ENCODE results near the gene SET. TPM values are rescaled to one million over a fixed set of nuclear protein-coding genes. Genes with fewer than 3 reads are reported as not detected.
"Not testable (repeated sequence)": the region's sequence is repeated elsewhere in the genome, so short reads cannot be mapped to it uniquely, and the experiment has no call there.

Gene SET
- total RNA-seq, 1 experiment from 2014 or later = 422 TPM

DNA sequence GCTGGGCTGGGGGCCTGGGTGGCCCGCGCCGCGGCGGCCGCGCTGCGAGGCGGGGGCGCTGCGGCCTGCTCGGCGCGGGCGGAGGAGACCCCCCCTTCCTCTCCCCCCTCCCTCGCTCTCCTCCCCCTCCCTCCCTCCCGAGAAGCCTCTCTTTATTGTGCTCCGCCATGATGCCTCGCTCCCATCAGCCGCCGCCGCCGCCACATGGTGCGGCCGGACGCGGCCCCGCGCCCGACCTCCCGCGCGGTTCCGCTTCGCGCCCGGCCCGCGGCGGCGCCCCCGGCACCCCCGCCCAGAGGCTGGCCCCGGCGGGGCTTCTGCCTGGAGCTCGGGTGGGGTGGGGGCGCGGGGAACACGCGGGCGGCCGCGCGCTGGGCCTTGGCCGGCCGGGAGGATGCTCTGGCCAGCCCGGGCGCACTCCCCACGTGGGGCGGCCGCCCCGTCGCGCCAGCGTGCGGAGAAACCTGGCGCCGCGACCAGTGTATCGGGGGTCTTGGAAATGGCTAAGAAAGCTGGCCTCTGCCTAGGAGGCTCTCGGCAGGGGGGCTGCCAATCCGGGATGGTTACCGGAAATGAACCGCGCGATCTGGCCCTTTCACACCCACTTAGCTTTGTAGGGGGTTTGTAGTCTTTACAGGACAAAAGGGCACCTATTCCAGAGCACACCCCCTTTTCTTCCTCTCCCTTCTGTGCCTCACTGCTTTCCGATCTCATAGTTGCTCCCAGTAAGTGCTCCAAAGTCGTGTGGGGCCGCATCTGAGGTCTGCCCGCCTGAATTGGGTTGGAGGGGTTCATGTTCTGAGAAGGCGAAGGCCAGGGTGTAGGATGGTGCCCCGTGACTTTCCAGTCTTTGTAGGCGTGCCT lies 1.0 kb downstream of the SET start:
- DNase-seq (ENCODE audit: low read depth, low spot score) = no peak
- ATAC-seq = peak; percentile 24
- in situ Hi-C loops (cut with HindIII; ENCODE audit: low pct_unique_long_range_greater_than_20kb, low sequenced_read_pairs) (no loop called here), intact Hi-C loops (cut with micrococcal nuclease; ENCODE audit: unreplicated experiment) (no loop called here)
- CTCF ChIA-PET = no interaction called here
- no peaks in the 10 kb centered on the region for H3K27me3 ChIP-seq (ENCODE audit: control insufficient read depth, insufficient read depth, low read length)
- POLR2A ChIA-PET = interaction anchor here (0.7 kb wide), 1 partner anchor 136 kb away, joined by 3 read pairs; no protein-coding TSS in a partner anchor
- H3K4me3 ChIP-seq (ENCODE audit: low read depth in 2 of 2, low read length in 2 of 2) = peak overlapping the region; percentile 96 to 97
- no peaks in the 10 kb centered on the region for H3K9me3 ChIP-seq (ENCODE audit: control insufficient read depth, insufficient read depth, low read depth, low read length)
- no TSS peak for BruUV-seq (replicated peaks)
- peaks cover 23% of the 10 kb centered on the region for H3K4me1 ChIP-seq (ENCODE audit: control insufficient read depth, insufficient read depth, low read length)
- H3K36me3 ChIP-seq (ENCODE audit: control insufficient read depth, insufficient read depth, low read length) = peaks cover 40% of the 10 kb centered on the region
- peak overlapping the region; percentile 87 for H3K27ac ChIP-seq (ENCODE audit: low read length)
- no peak for TF ChIP-seq POLR2AphosphoS5 (IDR thresholded peaks at IDR 0.05; ENCODE audit: low read depth, low read length)
- TF ChIP-seq TCF7L2 (IDR thresholded peaks at IDR 0.05; ENCODE audit: low read depth, low read length) = no peak
- TF ChIP-seq, protein P1, sequence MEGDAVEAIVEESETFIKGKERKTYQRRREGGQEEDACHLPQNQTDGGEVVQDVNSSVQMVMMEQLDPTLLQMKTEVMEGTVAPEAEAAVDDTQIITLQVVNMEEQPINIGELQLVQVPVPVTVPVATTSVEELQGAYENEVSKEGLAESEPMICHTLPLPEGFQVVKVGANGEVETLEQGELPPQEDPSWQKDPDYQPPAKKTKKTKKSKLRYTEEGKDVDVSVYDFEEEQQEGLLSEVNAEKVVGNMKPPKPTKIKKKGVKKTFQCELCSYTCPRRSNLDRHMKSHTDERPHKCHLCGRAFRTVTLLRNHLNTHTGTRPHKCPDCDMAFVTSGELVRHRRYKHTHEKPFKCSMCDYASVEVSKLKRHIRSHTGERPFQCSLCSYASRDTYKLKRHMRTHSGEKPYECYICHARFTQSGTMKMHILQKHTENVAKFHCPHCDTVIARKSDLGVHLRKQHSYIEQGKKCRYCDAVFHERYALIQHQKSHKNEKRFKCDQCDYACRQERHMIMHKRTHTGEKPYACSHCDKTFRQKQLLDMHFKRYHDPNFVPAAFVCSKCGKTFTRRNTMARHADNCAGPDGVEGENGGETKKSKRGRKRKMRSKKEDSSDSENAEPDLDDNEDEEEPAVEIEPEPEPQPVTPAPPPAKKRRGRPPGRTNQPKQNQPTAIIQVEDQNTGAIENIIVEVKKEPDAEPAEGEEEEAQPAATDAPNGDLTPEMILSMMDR (IDR thresholded peaks at IDR 0.05) = no peak
- TF ChIP-seq SIN3A (IDR thresholded peaks at IDR 0.05; ENCODE audit: borderline replicate concordance, insufficient read depth, low read depth, low read length) = 0 out of 2 replicates have a peak, but pooled peaks have one; percentile 75
- TF ChIP-seq, protein P2, sequence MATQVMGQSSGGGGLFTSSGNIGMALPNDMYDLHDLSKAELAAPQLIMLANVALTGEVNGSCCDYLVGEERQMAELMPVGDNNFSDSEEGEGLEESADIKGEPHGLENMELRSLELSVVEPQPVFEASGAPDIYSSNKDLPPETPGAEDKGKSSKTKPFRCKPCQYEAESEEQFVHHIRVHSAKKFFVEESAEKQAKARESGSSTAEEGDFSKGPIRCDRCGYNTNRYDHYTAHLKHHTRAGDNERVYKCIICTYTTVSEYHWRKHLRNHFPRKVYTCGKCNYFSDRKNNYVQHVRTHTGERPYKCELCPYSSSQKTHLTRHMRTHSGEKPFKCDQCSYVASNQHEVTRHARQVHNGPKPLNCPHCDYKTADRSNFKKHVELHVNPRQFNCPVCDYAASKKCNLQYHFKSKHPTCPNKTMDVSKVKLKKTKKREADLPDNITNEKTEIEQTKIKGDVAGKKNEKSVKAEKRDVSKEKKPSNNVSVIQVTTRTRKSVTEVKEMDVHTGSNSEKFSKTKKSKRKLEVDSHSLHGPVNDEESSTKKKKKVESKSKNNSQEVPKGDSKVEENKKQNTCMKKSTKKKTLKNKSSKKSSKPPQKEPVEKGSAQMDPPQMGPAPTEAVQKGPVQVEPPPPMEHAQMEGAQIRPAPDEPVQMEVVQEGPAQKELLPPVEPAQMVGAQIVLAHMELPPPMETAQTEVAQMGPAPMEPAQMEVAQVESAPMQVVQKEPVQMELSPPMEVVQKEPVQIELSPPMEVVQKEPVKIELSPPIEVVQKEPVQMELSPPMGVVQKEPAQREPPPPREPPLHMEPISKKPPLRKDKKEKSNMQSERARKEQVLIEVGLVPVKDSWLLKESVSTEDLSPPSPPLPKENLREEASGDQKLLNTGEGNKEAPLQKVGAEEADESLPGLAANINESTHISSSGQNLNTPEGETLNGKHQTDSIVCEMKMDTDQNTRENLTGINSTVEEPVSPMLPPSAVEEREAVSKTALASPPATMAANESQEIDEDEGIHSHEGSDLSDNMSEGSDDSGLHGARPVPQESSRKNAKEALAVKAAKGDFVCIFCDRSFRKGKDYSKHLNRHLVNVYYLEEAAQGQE (IDR thresholded peaks at IDR 0.05; ENCODE audit: insufficient read depth in 1 of 2, low read depth in 2 of 2, low read length in 1 of 2) = no peak

DNA sequence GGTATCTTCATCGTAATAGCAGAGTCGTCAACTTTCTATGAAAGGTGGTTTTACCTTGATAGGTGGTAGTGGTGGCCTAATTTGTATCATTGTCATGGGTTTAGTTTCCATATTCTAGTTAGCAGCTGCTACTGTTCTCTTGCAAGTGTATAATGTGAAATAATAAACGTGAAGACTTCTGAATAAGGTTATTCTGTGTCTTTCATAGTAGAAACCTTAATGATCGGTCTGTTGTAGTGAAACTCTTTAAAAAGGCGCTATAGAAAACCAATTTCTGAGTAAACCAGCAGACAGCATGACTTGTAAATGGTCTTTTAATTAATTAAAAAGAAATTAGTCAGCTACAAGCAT lies 1.6 kb downstream of the SET start:
- peaks cover 17% of the 10 kb centered on the region for H3K4me1 ChIP-seq (ENCODE audit: control insufficient read depth, insufficient read depth, low read length)
- H3K4me3 ChIP-seq (ENCODE audit: low read depth in 2 of 2, low read length in 2 of 2) = peak overlapping the region; percentile 96 to 97
- intact Hi-C loops (cut with micrococcal nuclease; ENCODE audit: unreplicated experiment) (no loop called here), in situ Hi-C loops (cut with HindIII; ENCODE audit: low pct_unique_long_range_greater_than_20kb, low sequenced_read_pairs) (no loop called here)
- no peaks in the 10 kb centered on the region for H3K27me3 ChIP-seq (ENCODE audit: control insufficient read depth, insufficient read depth, low read length)
- ChIA-PET POLR2A (no interaction called here), CTCF (no interaction called here)
- BruUV-seq (replicated peaks) = TSS peak; percentile 49
- H3K36me3 ChIP-seq (ENCODE audit: control insufficient read depth, insufficient read depth, low read length) = peaks cover 40% of the 10 kb centered on the region
- no peak for TF ChIP-seq POLR2AphosphoS5 (IDR thresholded peaks at IDR 0.05; ENCODE audit: low read depth, low read length)
- TF ChIP-seq SIN3A (IDR thresholded peaks at IDR 0.05; ENCODE audit: borderline replicate concordance, insufficient read depth, low read depth, low read length) = no peak
- TF ChIP-seq, protein P2 (IDR thresholded peaks at IDR 0.05; ENCODE audit: insufficient read depth in 1 of 2, low read depth in 2 of 2, low read length in 1 of 2) = no peak
- TF ChIP-seq TCF7L2 (IDR thresholded peaks at IDR 0.05; ENCODE audit: low read depth, low read length) = no peak
- TF ChIP-seq, protein P1 (IDR thresholded peaks at IDR 0.05) = no peak
- DNase-seq (ENCODE audit: low read depth, low spot score) (no peak), ATAC-seq (no peak)
- peak overlapping the region; percentile 87 for H3K27ac ChIP-seq (ENCODE audit: low read length)
- no peaks in the 10 kb centered on the region for H3K9me3 ChIP-seq (ENCODE audit: control insufficient read depth, insufficient read depth, low read depth, low read length)

DNA sequence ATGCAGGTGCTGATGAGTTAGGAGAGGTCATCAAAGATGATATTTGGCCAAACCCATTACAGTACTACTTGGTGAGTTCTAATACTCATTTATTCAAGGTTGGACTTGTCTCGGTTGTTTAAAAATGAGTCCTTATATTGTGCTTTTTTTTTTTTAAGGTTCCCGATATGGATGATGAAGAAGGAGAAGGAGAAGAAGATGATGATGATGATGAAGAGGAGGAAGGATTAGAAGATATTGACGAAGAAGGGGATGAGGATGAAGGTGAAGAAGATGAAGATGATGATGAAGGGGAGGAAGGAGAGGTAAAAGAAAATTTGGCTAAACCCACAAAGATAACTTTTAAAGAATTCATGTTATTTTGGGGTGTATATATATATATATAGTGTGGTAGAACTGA lies 4.7 kb downstream of the SET start:
- ATAC-seq; BruUV-seq (replicated peaks); H3K9me3 ChIP-seq (ENCODE audit: control insufficient read depth, insufficient read depth, low read depth, low read length); CTCF ChIA-PET; H3K4me1 ChIP-seq (ENCODE audit: control insufficient read depth, insufficient read depth, low read length); H3K27me3 ChIP-seq (ENCODE audit: control insufficient read depth, insufficient read depth, low read length); H3K27ac ChIP-seq (ENCODE audit: low read length); H3K4me3 ChIP-seq (ENCODE audit: low read depth in 2 of 2, low read length in 2 of 2); intact Hi-C loops (cut with micrococcal nuclease; ENCODE audit: unreplicated experiment); in situ Hi-C loops (cut with HindIII; ENCODE audit: low pct_unique_long_range_greater_than_20kb, low sequenced_read_pairs); DNase-seq (ENCODE audit: low read depth, low spot score): not testable (repeated sequence)
- POLR2A ChIA-PET = interaction anchor here (0.7 kb wide), 1 partner anchor 144 kb away, joined by 4 read pairs; no protein-coding TSS in a partner anchor
- peaks cover 44% of the 10 kb centered on the region for H3K36me3 ChIP-seq (ENCODE audit: control insufficient read depth, insufficient read depth, low read length)
